H9 (cell line): ENCODE measurements around the gene USP28. TPM values are rescaled to one million over a fixed set of nuclear protein-coding genes. Genes with fewer than 3 reads are reported as not detected.

Experiments used
- DNase-seq: peaks from one replicate; pipeline ENCODE4 v3.0.0-alpha.2; 2017
- H2AFZ ChIP-seq: one replicate; pipeline ENCODE4 v1.6.1; 2013; ENCODE audit warnings: mild to moderate bottlenecking, low read length, control low read depth, moderate library complexity
- H2AK5ac ChIP-seq: 2 replicates; pipeline ENCODE4 v1.6.1; 2013; ENCODE audit warnings: low read length, control low read depth, mixed read lengths; ENCODE audit not compliant: insufficient read length
- H2BK120ac ChIP-seq: one replicate; pipeline ENCODE4 v1.6.1; 2013; ENCODE audit warnings: low read depth, mild to moderate bottlenecking, low read length, control low read depth, inconsistent platforms; ENCODE audit not compliant: poor library complexity, severe bottlenecking
- H2BK12ac ChIP-seq: 2 replicates; pipeline ENCODE4 v1.6.1; 2013; ENCODE audit warnings: low read length, control low read depth, mixed read lengths, low read depth; ENCODE audit not compliant: insufficient read length
- H2BK15ac ChIP-seq: 2 replicates; pipeline ENCODE4 v1.6.1; 2013; ENCODE audit warnings: low read depth, low read length, control low read depth
- H2BK20ac ChIP-seq: one replicate; pipeline ENCODE4 v1.6.1; 2013; ENCODE audit warnings: low read depth, mild to moderate bottlenecking, low read length, control low read depth, inconsistent platforms; ENCODE audit not compliant: poor library complexity, severe bottlenecking
- H2BK5ac ChIP-seq: 2 replicates; pipeline ENCODE4 v1.6.1; 2013; ENCODE audit warnings: low read length, control low read depth, mixed read lengths; ENCODE audit not compliant: insufficient read length
- H3K14ac ChIP-seq: 2 replicates; pipeline ENCODE4 v1.6.1; 2013; ENCODE audit warnings: low read length, control low read depth; ENCODE audit not compliant: insufficient read depth
- H3K18ac ChIP-seq: 2 replicates; pipeline ENCODE4 v1.6.1; 2013; ENCODE audit warnings: low read depth, mild to moderate bottlenecking, mixed read lengths, low read length, control low read depth; ENCODE audit not compliant: insufficient read length
- H3K23ac ChIP-seq: 2 replicates; pipeline ENCODE4 v1.6.1; 2013; ENCODE audit warnings: low read length, control low read depth, mixed read lengths, low read depth; ENCODE audit not compliant: insufficient read length
- H3K23me2 ChIP-seq: 2 replicates; pipeline ENCODE4 v1.6.1; 2013; ENCODE audit warnings: low read depth, mild to moderate bottlenecking, mixed read lengths, low read length, control low read depth; ENCODE audit not compliant: insufficient read length, poor library complexity, severe bottlenecking
- H3K27ac ChIP-seq: 2 replicates; pipeline ENCODE4 v1.5.1; 2013; ENCODE audit warnings: low read length, control low read depth, mixed read lengths, low read depth; ENCODE audit not compliant: insufficient read length
- H3K27me3 ChIP-seq: 2 replicates; pipeline ENCODE4 v1.6.1; 2013; ENCODE audit warnings: low read length, control low read depth, inconsistent platforms; ENCODE audit not compliant: insufficient read depth
- H3K4ac ChIP-seq: 2 replicates; pipeline ENCODE4 v1.6.1; 2013; ENCODE audit warnings: low read depth, mild to moderate bottlenecking, control low read depth, inconsistent platforms, low read length, moderate library complexity
- H3K4me1 ChIP-seq: 2 replicates; pipeline ENCODE4 v1.6.1; 2013; ENCODE audit warnings: low read length, control low read depth, inconsistent platforms; ENCODE audit not compliant: insufficient read depth
- H3K4me2 ChIP-seq: 2 replicates; pipeline ENCODE4 v1.6.1; 2013; ENCODE audit warnings: low read length, control low read depth, mixed read lengths; ENCODE audit not compliant: insufficient read length, insufficient read depth
- H3K56ac ChIP-seq: 2 replicates; pipeline ENCODE4 v1.6.1; 2013; ENCODE audit warnings: low read depth, mild to moderate bottlenecking, mixed read lengths, low read length, control low read depth; ENCODE audit not compliant: insufficient read length
- H3K79me1 ChIP-seq: 2 replicates; pipeline ENCODE4 v1.6.1; 2013; ENCODE audit warnings: low read depth, mild to moderate bottlenecking, moderate library complexity, low read length, control low read depth, inconsistent platforms; ENCODE audit not compliant: insufficient read depth, poor library complexity, severe bottlenecking
- H3K79me2 ChIP-seq: 2 replicates; pipeline ENCODE4 v1.6.1; 2013; ENCODE audit warnings: low read length, control low read depth, inconsistent platforms; ENCODE audit not compliant: insufficient read depth
- H3K9ac ChIP-seq: 2 replicates; pipeline ENCODE4 v1.6.1; 2013; ENCODE audit warnings: low read length, control low read depth, mixed read lengths; ENCODE audit not compliant: insufficient read length; ENCODE audit errors: extremely low read depth
- H3K9me3 ChIP-seq: one replicate; pipeline ENCODE4 v1.6.1; 2013; ENCODE audit warnings: low read depth, low read length, inconsistent platforms; ENCODE audit not compliant: control insufficient read depth
- H3T11ph ChIP-seq: one replicate; pipeline ENCODE4 v1.6.1; 2013; ENCODE audit warnings: mild to moderate bottlenecking, low read length, control low read depth, inconsistent platforms
- H4K20me1 ChIP-seq: one replicate; pipeline ENCODE4 v1.6.1; 2013; ENCODE audit not compliant: control insufficient read depth, insufficient read length, insufficient read depth
- H4K5ac ChIP-seq: 2 replicates; pipeline ENCODE4 v1.6.1; 2013; ENCODE audit warnings: low read depth, mild to moderate bottlenecking, mixed read lengths, low read length, control low read depth; ENCODE audit not compliant: insufficient read length
- H4K8ac ChIP-seq: replicated peaks from 2 replicates; pipeline ENCODE4 v1.6.1; 2013; ENCODE audit warnings: low read length, control low read depth, mixed read lengths, low read depth; ENCODE audit not compliant: insufficient read length
- H4K91ac ChIP-seq: 2 replicates; pipeline ENCODE4 v1.6.1; 2013; ENCODE audit warnings: low read depth, mild to moderate bottlenecking, moderate library complexity, mixed read lengths, low read length, control low read depth; ENCODE audit not compliant: insufficient read length
- H3K27ac Mint-ChIP-seq, 3 experiments: 2 replicates in 2 of 3; 3 replicates in 1 of 3; pipeline ENCODE4 v1.8.0; 2020 to 2021; ENCODE audit warnings: mixed read lengths in 3 of 3, mild to moderate bottlenecking in 1 of 3, moderate library complexity in 1 of 3
- H3K27me3 Mint-ChIP-seq: 2 replicates; pipeline ENCODE4 v1.8.0; 2021; ENCODE audit warnings: low read depth, mild to moderate bottlenecking, moderate library complexity, mixed read lengths
- H3K36me3 Mint-ChIP-seq, 3 experiments: 2 replicates in 2 of 3; 3 replicates in 1 of 3; pipeline ENCODE4 v1.8.0; 2020 to 2021; ENCODE audit warnings: low read depth in 3 of 3, mixed read lengths in 3 of 3; ENCODE audit not compliant: insufficient read depth in 1 of 3
- H3K4me1 Mint-ChIP-seq, 2 experiments: 2 replicates each; pipeline ENCODE4 v1.8.0; 2020; ENCODE audit warnings: mixed read lengths in 2 of 2
- H3K4me3 Mint-ChIP-seq, 2 experiments: 2 replicates in 1 of 2; 3 replicates in 1 of 2; pipeline ENCODE4 v1.8.0; 2020 to 2021; ENCODE audit warnings: mild to moderate bottlenecking in 2 of 2, mixed read lengths in 2 of 2, moderate library complexity in 1 of 2
- H3K9me3 Mint-ChIP-seq, 2 experiments: 2 replicates in 1 of 2; 3 replicates in 1 of 2; pipeline ENCODE4 v1.8.0; 2020; ENCODE audit warnings: mild to moderate bottlenecking in 2 of 2, mixed read lengths in 2 of 2, moderate library complexity in 1 of 2
- WGBS: extraction: QIAGEN DNeasy Blood & Tissue Kit; methylation state at CpG from one replicate; pipeline ENCODE4 v1.1.7; 2013; ENCODE audit warnings: missing lambda C conversion rate, low lambda C conversion rate, mixed read lengths; ENCODE audit not compliant: insufficient read length; ENCODE audit errors: extremely low coverage; 5-methylcytosine and 5-hydroxymethylcytosine counted together
- total RNA-seq: library from RNA; stranded (reverse); gene quantifications from 2 replicates; pipeline ENCODE4 v1.2.1, GENCODE V29; 2021
- TF ChIP-seq, protein P1 (sequence below): fragments of 200-600 bp; sonication (generic); conservative IDR thresholded peaks from 3 replicates; pipeline ENCODE4 v1.8.0; 2021; ENCODE audit warnings: antibody characterized with exemption, mild to moderate bottlenecking

USP28 gene
- total RNA-seq, 1 experiment from 2014 or later = 107 TPM

DNA sequence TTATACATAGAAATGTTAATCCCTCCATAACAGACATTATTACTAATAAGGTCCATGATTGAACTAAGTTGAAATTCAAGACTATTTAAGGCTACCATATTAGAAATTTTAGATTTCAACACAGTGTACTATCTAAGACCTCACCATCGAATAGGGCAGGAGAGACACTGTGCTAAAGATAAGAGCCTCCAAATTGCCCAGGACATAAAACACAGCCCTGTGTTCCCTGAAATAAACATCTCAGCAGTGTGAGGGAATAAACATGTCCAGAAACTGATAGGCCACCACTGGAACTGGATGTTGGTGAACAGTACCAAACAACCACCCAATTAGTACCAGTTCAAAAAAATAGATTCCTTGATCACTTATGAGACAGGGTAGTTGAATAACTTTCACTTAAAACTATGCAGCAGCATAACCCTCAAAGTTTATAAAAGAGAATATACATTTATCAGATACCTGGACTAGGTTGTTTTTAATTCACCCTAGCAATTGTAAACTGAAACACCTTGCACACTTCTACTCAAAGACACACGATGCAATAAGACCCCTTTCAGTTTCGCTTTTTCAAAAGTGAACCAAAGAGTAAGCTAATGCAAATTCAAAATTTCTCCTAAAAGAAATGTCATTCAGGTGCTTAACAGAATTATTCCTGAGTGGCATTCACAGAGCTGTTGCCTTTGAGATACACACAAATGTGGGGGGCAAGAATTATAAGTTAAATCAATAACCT, 34.3 kb downstream of the USP28 start:
- no peak overlapping the region for H3K56ac ChIP-seq
- H3T11ph ChIP-seq = no peak overlapping the region
- H2AK5ac ChIP-seq = no peak overlapping the region
- no peak overlapping the region for H2BK20ac ChIP-seq
- no peak overlapping the region for H4K8ac ChIP-seq
- H3K23ac ChIP-seq = no peak overlapping the region
- Mint-ChIP-seq H3K4me3 (no peak overlapping the region), H3K27me3 (no peaks in the 10 kb centered on the region), H3K9me3 (no peaks in the 10 kb centered on the region), H3K4me1 (peaks cover 6 to 7% of the 10 kb centered on the region in 2 experiments; a peak in 3 of 4 replicates), H3K36me3 (peaks cover 23 to 54% (median 35%) of the 10 kb centered on the region in 3 experiments; a peak in 6 of 7 replicates), H3K27ac (no peak overlapping the region)
- H3K27me3 ChIP-seq = no peaks in the 10 kb centered on the region
- no peak overlapping the region for H3K4ac ChIP-seq
- H2BK12ac ChIP-seq = no peak overlapping the region
- peaks cover 8% of the 10 kb centered on the region; the same call in 1 of the 2 replicates for H3K79me2 ChIP-seq
- no peak overlapping the region for H2AFZ ChIP-seq
- no peaks in the 10 kb centered on the region for H3K23me2 ChIP-seq
- no peak overlapping the region for H2BK120ac ChIP-seq
- no peak overlapping the region for H3K18ac ChIP-seq
- H2BK15ac ChIP-seq = no peak overlapping the region
- H4K20me1 ChIP-seq = no peaks in the 10 kb centered on the region
- TF ChIP-seq, protein P1, sequence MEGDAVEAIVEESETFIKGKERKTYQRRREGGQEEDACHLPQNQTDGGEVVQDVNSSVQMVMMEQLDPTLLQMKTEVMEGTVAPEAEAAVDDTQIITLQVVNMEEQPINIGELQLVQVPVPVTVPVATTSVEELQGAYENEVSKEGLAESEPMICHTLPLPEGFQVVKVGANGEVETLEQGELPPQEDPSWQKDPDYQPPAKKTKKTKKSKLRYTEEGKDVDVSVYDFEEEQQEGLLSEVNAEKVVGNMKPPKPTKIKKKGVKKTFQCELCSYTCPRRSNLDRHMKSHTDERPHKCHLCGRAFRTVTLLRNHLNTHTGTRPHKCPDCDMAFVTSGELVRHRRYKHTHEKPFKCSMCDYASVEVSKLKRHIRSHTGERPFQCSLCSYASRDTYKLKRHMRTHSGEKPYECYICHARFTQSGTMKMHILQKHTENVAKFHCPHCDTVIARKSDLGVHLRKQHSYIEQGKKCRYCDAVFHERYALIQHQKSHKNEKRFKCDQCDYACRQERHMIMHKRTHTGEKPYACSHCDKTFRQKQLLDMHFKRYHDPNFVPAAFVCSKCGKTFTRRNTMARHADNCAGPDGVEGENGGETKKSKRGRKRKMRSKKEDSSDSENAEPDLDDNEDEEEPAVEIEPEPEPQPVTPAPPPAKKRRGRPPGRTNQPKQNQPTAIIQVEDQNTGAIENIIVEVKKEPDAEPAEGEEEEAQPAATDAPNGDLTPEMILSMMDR = no peak
- H3K79me1 ChIP-seq = peaks cover 11% of the 10 kb centered on the region
- no peak overlapping the region for H4K91ac ChIP-seq
- H3K14ac ChIP-seq = no peak overlapping the region
- no peak for DNase-seq
- H2BK5ac ChIP-seq = no peak overlapping the region
- H3K9me3 ChIP-seq = no peaks in the 10 kb centered on the region
- no peak overlapping the region for H3K9ac ChIP-seq
- H3K27ac ChIP-seq = no peak overlapping the region
- no peak overlapping the region for H4K5ac ChIP-seq
- H3K4me1 ChIP-seq = no peaks in the 10 kb centered on the region
- no CpG with 5 or more reads among the region's 3 CpGs for WGBS
- no peak overlapping the region for H3K4me2 ChIP-seq
